Heart left ventricle (tissue), 13 donors: ENCODE measurements around the gene PIGM.

Experiments
- POLR2A ChIP-seq, 2 donors: fragments of 450-650 bp; IDR thresholded peaks; one replicate each; pipeline ENCODE4 v1.6.1; 2017; ENCODE audit warnings: antibody characterized with exemption in 2 of 2, mild to moderate bottlenecking in 2 of 2, moderate library complexity in 2 of 2
- TF ChIP-seq, protein P1 (sequence below), 12 donors: fragments of 200-600 bp; sonication (generic) in 4 of 12; IDR thresholded peaks; one replicate each; pipeline versions ENCODE4 v1.5.0 to v1.8.0; 2018 to 2022; ENCODE audit warnings: antibody characterized with exemption in 12 of 12, mild to moderate bottlenecking in 5 of 12
- donor health status: ischemic (EF 13 %, LVEDD 7.1; RV severe dilation, severe dysfunction).
- donor health status: DM: no; HTN: yes; CAD: no.
- donor health status: DM: no; HTN: no; CAD: no.
- donor health status: ischemic (EF 25% LVEDD 6.9; RV normal size, moderate dysfunction).
- donor health status: ischemic (EF 25% LVEDD 5.7; RV mildly dilated, moderate dysfunction).
- donor health status: ischemic (EF 35%, LVEDD 5.7; RV mildly dilated, moderate dysfunction).
- donor health status: nonischemic (EF 11% LVEDD 7.7; RV severe dilation, severe dysfunction).
- donor health status: DM: yes; HTN: yes; CAD: no.
- donor health status: PGD.
- donor health status: ischemic (EF 29% LVEDD 5.4; RV normal size, mild dysfunction).
- donor health status: nonischemic (EF 23%, LVEDD 6.1; RV moderate dilation, normal function).

DNA sequence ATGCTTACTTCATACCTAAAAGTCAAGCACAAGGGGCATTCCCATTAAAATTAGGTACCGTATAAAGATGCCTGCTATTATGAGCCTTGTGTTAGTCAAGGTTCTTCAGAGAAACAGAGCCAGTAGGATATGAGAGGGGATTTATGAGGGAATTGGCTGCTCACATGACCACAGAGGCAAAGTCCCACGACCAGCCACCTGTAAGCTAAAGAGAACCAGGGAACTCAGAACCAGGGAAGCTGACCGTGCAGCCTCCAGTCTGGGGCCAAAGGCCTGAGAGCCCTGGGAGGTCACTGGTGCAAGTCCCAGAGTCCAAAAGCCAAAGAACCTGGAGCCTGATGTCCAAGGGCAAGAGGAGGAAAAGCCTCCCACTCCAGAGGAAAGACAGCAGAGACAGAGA is 20.0 kb downstream of the PIGM start:
- TF ChIP-seq, protein P1, sequence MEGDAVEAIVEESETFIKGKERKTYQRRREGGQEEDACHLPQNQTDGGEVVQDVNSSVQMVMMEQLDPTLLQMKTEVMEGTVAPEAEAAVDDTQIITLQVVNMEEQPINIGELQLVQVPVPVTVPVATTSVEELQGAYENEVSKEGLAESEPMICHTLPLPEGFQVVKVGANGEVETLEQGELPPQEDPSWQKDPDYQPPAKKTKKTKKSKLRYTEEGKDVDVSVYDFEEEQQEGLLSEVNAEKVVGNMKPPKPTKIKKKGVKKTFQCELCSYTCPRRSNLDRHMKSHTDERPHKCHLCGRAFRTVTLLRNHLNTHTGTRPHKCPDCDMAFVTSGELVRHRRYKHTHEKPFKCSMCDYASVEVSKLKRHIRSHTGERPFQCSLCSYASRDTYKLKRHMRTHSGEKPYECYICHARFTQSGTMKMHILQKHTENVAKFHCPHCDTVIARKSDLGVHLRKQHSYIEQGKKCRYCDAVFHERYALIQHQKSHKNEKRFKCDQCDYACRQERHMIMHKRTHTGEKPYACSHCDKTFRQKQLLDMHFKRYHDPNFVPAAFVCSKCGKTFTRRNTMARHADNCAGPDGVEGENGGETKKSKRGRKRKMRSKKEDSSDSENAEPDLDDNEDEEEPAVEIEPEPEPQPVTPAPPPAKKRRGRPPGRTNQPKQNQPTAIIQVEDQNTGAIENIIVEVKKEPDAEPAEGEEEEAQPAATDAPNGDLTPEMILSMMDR (IDR thresholded peaks at IDR 0.05), result no peak
- no peak for TF ChIP-seq POLR2A (IDR thresholded peaks at IDR 0.05)
